HG03135 (cell line): ENCODE data around the gene RARS2.
"Not testable (repeated sequence)": the region's sequence is repeated elsewhere in the genome, so short reads cannot be mapped to it uniquely, and the experiment has no call there.

Source experiments
- ATAC-seq: cut with Tn5 transposase; IDR thresholded peaks from one replicate; pipeline ENCODE4 v1.9.1; 2021; ENCODE audit warnings: mild to moderate bottlenecking, moderate library complexity; ENCODE audit not compliant: unreplicated experiment

RARS2 gene

GRCh38 chr6:87589693-87590416 is at the start of gene RARS2, which contains the start of gene ORC3:
TSS of gene RARS2 (minus strand) at chr6:87589987. CDS start at chr6:87589957, 30 bp downstream.
TSS of gene ORC3 (plus strand) at chr6:87590135. CDS start at chr6:87590169, 34 bp downstream.
- ATAC-seq, result peak; percentile 100

GRCh38 chr6:87639373-87639772 is 49.6 kb upstream of the RARS2 start:
- no peak for ATAC-seq

GRCh38 chr6:87637106-87637505 is 47.3 kb upstream of the RARS2 start:
- ATAC-seq, result no peak

GRCh38 chr6:87636315-87636714 is 46.5 kb upstream of the RARS2 start:
- no peak for ATAC-seq

- no peak for ATAC-seq
Observed at GRCh38 chr6:87633851-87634250, 44.1 kb upstream of the RARS2 start.

- no peak for ATAC-seq
Observed at GRCh38 chr6:87630746-87631145, 41.0 kb upstream of the RARS2 start.

- no peak for ATAC-seq
Observed at GRCh38 chr6:87628881-87629280, 39.1 kb upstream of the RARS2 start.

GRCh38 chr6:87628424-87628823 is 38.6 kb upstream of the RARS2 start:
- no peak for ATAC-seq

GRCh38 chr6:87623248-87623647 is 33.5 kb upstream of the RARS2 start:
- ATAC-seq, result no peak

GRCh38 chr6:87618531-87618930 is 28.7 kb upstream of the RARS2 start:
- no peak for ATAC-seq

GRCh38 chr6:87617405-87617804 is 27.6 kb upstream of the RARS2 start:
- ATAC-seq, result no peak

GRCh38 chr6:87613018-87613417 is 23.2 kb upstream of the RARS2 start:
- ATAC-seq, result not testable (repeated sequence)

GRCh38 chr6:87608802-87609201 is 19.0 kb upstream of the RARS2 start:
- ATAC-seq, result no peak

GRCh38 chr6:87606199-87606598 is 16.4 kb upstream of the RARS2 start:
- no peak for ATAC-seq

- ATAC-seq, result no peak
Observed at GRCh38 chr6:87600576-87600975, 10.8 kb upstream of the RARS2 start.

GRCh38 chr6:87590990-87591389 is 1.2 kb upstream of the RARS2 start:
- ATAC-seq, result no peak

- peak; percentile 13 for ATAC-seq
Observed at GRCh38 chr6:87590417-87590880, 662 bp upstream of the RARS2 start.

- ATAC-seq, result no peak
Observed at GRCh38 chr6:87588756-87589407, 905 bp downstream of the RARS2 start.

- ATAC-seq, result no peak
Observed at GRCh38 chr6:87586371-87587077, 3.3 kb downstream of the RARS2 start.

GRCh38 chr6:87583822-87584221 is 6.0 kb downstream of the RARS2 start:
- ATAC-seq, result no peak

- no peak for ATAC-seq
Observed at GRCh38 chr6:87575423-87575822, 14.4 kb downstream of the RARS2 start.
